AG10803 (cell line): Measurements from ENCODE around the gene FBRSL1.
A peak's percentile ranks its signal among the peaks of the same experiment; 100 is the strongest.

Source experiments
- DNase-seq: peaks from one replicate; pipeline ENCODE4 v3.0.0; 2010; ENCODE audit warnings: low read depth
- H3K4me3 ChIP-seq: 2 replicates; pipeline ENCODE4 v1.5.1; 2011; ENCODE audit warnings: mild to moderate bottlenecking, low read length, control low read depth
- TF ChIP-seq, protein P1 (sequence below): conservative IDR thresholded peaks from 2 replicates; pipeline ENCODE4 v1.5.1; 2011; ENCODE audit warnings: mild to moderate bottlenecking, low read length, control low read depth, inconsistent platforms

The FBRSL1 gene

GRCh38 chr12:132445884-132446632 lies 43.9 kb upstream of the FBRSL1 start:
- DNase-seq = peak; percentile 58
- H3K4me3 ChIP-seq = peak overlapping the region; percentile 42
- TF ChIP-seq, protein P1, sequence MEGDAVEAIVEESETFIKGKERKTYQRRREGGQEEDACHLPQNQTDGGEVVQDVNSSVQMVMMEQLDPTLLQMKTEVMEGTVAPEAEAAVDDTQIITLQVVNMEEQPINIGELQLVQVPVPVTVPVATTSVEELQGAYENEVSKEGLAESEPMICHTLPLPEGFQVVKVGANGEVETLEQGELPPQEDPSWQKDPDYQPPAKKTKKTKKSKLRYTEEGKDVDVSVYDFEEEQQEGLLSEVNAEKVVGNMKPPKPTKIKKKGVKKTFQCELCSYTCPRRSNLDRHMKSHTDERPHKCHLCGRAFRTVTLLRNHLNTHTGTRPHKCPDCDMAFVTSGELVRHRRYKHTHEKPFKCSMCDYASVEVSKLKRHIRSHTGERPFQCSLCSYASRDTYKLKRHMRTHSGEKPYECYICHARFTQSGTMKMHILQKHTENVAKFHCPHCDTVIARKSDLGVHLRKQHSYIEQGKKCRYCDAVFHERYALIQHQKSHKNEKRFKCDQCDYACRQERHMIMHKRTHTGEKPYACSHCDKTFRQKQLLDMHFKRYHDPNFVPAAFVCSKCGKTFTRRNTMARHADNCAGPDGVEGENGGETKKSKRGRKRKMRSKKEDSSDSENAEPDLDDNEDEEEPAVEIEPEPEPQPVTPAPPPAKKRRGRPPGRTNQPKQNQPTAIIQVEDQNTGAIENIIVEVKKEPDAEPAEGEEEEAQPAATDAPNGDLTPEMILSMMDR = no peak

GRCh38 chr12:132446633-132447326 lies 43.2 kb upstream of the FBRSL1 start:
- no peak overlapping the region for H3K4me3 ChIP-seq

GRCh38 chr12:132447327-132447720 lies 42.6 kb upstream of the FBRSL1 start:
- TF ChIP-seq, protein P1 = no peak
- H3K4me3 ChIP-seq = no peak overlapping the region
- no peak for DNase-seq

More at GRCh38 chr12:132446633-132447326, 43.2 kb upstream of the FBRSL1 start:
- DNase-seq = no peak
- TF ChIP-seq, protein P1 = no peak

DNA sequence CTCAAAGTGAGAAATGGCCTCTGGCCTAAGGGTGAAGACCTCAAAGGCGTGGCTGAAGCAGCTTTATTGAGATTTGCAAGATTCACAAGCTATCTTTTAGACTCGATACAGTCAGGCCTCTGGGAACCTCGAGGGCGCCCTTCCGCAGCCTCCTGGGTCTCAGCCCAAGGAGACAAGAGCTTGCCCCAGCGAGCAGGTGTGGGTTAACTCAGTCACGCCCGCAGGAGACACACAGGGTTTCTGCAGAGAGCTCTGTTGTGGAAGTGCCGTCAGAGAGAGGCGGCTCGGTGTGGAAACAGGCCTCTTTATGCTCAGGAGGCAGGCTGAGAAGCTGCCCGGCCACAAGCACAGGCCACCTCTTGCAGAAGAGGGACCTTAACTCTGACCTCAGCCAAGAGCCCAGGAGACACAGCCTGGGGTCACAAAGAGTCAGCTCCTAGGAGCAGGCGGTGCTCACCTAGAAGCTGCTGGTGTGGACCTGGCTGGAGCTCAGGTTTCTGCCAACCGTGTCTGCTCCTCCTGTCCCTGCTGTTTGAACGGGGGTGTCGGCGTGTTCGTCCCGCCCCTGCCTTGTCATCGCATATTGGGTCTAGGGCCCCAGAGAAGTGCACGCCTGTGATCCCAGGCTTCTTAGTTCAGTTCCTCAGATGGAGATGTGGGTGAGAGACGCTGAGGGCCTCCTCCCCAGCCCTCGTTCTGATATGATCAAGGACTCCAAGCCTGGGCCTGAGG lies 42.1 kb upstream of the FBRSL1 start:
- DNase-seq = no peak
- TF ChIP-seq, protein P1 = no peak
- no peak overlapping the region for H3K4me3 ChIP-seq

- no peak overlapping the region for H3K4me3 ChIP-seq
- no peak for DNase-seq
- TF ChIP-seq, protein P1 = no peak
Observed at GRCh38 chr12:132448463-132448820, 41.5 kb upstream of the FBRSL1 start.

DNA sequence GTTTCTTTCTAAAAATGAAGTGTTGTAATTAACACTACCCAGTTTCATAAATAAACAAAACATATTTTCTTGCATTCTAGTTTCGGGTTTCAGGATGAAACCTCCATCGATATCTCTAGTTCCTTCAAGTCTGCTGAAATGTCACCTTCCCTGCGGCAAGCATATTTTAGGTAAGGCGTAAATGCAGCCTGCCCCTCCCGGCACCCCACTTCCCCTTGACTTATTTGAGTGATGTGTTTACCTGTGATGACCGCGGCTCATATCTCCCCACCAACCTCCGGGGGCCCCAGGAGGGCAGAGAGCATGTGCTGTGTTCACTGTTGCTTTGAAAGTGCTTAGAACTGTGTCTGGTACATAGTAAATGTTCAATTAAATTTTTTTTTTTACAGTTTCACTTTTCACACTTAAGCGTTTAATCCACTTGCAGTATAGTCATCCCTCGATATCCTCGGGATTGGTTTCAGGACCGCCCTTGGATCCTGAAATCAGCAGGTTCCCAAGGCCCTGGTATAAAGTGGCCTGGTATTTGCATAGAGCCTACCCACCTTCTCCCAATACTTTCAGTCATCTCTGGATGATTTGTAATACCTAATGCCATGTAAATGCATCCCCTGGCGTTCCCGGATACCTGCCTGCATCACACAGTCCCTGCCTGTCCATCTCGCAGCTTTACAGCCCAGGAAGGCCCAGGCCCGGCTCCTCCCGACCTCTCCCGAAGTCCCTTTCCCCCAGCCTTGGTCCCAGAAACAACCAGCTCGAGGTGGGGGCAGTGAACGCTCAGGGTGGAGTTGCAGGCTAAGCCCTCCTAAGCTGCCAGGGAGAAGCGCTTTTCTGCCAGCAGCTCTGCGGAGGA lies 40.2 kb upstream of the FBRSL1 start:
- H3K4me3 ChIP-seq = no peak overlapping the region
- DNase-seq = no peak
- TF ChIP-seq, protein P1 = no peak
